Muscle of back (tissue), 11 donors: Measurements from ENCODE around the gene SERPINE1. TPM values are rescaled to one million over a fixed set of nuclear protein-coding genes. Genes with fewer than 3 reads are reported as not detected.
"Not testable (repeated sequence)": the region's sequence is repeated elsewhere in the genome, so short reads cannot be mapped to it uniquely, and the experiment has no call there.

Experiments
- DNase-seq, 3 donors: peaks; one replicate each; pipeline versions ENCODE4 v3.0.0 to v3.0.0-alpha.2; 2013
- polyA plus RNA-seq, 10 donors: library from polyadenylated mRNA; unstranded; fragments of 120-200 nt; gene quantifications; one replicate each; pipeline ENCODE4 v1.2.1, GENCODE V29; 2013; ENCODE audit not compliant: insufficient read length in 10 of 10

SERPINE1 gene
- polyA plus RNA-seq, 10 donors, result 1.9 to 5.2 (median 4.6) TPM

DNA sequence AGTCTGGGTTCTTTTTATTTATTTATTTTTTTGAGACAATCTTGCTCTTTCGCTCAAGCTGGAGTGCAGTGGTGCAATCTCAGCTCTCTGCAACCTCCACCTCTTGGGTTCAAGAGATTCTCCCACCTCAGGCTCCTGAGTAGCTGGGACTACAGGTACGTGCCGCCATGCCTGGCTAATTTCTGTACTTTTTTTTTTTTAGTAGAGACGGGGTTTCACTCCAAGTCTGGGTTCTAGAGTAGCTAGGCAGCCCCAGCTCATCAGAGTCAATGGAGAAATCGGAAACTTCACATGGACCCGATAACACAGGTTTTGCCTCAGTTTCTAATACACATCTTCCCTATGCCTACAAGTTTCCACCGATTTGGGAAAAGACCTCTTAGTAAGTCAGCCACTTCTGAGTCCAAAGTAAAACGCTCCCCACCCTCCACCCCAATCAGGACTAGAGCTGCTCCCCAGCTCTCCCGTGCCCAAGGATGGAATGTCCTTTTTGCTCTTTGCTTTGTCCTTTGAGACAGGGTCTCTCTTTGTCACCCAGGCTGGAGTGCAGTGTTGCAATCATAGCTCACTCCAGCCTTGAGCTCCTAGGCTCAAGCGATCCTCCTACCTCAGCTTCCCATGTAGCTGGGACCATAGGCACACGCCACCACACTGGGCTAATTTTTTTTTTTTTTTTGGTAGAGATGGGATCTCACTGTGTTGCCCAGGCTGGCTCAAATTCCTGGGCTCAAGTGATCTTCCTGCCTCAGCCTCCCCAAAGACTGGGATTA, 3.8 kb upstream of the SERPINE1 start:
- no peak for DNase-seq

DNA sequence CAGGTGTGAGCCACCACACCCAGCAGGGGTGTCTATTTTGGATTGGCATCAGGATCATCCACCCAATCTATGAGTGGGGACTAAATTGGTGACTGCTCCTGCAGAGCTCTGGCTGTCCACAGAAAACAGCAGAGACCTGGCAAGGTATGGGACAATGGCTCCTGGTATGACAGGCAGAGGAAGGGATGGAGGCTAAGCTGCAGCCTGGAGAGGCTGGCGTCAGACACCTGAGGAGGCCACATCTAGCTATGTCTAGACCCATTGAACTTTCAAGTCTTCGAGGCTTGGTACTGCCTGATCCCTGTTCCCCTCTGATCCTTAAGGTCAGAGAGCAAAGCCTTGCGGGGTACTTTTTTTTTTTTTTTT, 3.2 kb upstream of the SERPINE1 start:
- DNase-seq, result no peak

DNA sequence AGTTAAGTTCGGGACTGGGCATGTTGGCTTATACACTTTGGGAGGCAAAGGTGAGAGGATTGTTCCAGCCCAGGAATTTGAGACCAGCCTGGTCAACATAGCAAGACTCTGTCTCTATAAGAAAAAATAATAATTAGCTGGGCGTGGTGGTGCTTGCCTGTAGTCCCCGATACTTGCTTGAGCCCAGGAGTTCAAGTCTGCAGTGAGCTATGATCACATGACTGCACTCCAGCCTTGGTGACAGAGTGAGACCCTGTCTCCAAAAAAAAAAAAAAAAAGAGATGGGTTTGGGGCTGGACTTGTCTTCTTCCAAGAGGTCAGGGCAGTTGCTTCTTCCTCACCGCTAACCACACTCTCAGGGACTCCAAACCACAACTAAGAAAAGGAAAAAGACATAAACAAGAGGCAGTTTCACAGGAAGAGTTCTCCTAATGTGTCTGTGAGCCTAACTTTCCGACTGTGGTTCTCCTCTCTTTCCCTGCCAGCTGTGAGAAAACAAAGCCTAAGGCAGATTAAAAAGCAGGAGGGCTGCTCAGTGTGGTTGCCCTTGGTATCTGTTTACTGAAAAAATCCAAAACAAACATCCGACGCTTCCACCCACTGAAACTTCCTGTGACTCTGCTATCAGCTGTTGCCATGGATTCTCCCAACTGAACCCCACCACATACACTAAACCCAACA, 2.4 kb upstream of the SERPINE1 start:
- peak in 1 of 3 donors; percentile 59 for DNase-seq

DNA sequence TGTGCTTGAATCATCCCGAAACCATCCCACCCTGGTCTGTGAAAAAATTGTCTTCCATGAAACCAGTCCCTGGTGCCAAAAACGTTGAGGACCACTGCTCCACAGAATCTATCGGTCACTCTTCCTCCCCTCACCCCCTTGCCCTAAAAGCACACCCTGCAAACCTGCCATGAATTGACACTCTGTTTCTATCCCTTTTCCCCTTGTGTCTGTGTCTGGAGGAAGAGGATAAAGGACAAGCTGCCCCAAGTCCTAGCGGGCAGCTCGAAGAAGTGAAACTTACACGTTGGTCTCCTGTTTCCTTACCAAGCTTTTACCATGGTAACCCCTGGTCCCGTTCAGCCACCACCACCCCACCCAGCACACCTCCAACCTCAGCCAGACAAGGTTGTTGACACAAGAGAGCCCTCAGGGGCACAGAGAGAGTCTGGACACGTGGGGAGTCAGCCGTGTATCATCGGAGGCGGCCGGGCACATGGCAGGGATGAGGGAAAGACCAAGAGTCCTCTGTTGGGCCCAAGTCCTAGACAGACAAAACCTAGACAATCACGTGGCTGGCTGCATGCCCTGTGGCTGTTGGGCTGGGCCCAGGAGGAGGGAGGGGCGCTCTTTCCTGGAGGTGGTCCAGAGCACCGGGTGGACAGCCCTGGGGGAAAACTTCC, 784 bp upstream of the SERPINE1 start:
- DNase-seq, result peak in 2 of 3 donors; percentile 62 to 67

DNA sequence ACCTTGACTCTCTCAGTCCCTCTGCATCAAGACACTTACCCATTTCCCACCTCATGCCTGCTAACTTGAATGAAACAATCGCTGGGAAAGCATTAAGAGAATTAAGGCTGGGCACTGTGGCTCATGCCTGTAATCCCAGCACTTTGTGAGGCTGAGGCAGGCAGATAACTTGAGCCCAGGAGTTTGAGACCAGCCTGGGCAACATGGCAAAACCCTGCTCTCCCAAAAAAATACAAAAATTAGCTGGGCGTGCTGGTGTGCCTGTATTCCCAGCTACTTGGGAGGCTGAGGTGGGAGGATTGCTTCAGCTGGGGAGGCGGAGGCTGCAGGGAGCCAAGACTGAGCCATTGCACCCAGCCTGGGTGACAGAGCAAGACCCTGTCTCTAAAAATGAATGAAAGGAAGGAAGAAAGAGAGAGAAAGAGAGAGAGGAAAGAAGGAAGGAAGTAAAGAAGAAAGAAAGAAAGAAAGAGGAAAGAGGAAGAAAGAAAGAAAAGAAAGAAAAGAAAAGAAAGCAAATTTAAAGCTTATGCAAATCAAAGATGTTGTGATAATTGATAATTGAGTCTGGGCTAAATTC, 646 bp downstream of the SERPINE1 start:
- DNase-seq, result no peak

DNA sequence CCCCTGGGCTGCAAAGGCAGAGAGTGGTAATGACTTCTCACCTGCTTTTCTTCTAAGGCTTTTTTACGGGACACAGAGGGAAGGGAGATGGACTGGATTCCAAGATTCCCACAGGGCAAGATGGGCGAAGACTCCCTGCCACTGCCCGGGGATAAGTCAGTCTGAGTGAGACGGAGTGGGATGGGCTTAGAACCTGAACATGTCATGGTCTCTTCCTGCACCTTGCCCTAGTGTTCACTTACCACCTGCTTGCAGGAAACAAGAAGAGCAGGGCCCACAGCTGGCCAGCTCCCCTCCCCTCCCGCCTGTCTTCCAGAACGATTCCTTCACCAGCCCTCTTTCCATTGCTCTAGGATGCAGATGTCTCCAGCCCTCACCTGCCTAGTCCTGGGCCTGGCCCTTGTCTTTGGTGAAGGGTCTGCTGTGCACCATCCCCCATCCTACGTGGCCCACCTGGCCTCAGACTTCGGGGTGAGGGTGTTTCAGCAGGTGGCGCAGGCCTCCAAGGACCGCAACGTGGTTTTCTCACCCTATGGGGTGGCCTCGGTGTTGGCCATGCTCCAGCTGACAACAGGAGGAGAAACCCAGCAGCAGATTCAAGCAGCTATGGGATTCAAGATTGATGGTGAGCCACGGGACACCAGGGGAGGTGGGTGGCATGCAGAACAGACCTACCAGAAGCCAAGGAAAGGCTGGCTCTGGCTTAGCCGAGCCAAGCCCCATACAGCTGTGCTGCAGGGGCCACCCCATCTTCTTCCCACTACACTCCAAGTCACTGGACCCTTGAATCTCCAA, 1.3 kb downstream of the SERPINE1 start:
- DNase-seq, result no peak

DNA sequence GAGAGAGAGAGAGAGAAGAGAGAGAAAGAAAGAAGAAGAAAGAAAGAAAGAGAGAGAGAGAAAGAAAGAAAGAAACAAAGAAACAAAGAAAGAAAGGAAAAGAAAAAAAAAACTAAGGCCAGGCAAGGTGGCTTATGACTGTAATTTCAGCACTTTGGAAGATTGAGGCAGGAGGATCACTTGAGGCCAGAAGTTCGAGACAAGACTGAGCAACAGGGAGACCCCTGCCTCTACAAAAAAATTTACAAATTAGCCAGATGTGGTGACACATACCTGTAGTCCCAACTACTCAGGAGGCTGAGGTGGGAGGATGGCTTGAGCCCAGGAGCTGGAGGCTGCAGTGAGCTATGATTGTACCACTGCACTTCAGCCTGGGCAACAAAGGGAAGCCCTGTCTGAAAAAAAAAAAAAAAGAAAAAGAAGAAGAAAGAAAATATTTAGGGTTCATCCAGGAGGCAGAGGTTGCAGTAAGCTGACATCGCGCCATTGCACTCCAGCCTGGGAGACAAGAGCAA, 2.8 kb downstream of the SERPINE1 start:
- no peak for DNase-seq

DNA sequence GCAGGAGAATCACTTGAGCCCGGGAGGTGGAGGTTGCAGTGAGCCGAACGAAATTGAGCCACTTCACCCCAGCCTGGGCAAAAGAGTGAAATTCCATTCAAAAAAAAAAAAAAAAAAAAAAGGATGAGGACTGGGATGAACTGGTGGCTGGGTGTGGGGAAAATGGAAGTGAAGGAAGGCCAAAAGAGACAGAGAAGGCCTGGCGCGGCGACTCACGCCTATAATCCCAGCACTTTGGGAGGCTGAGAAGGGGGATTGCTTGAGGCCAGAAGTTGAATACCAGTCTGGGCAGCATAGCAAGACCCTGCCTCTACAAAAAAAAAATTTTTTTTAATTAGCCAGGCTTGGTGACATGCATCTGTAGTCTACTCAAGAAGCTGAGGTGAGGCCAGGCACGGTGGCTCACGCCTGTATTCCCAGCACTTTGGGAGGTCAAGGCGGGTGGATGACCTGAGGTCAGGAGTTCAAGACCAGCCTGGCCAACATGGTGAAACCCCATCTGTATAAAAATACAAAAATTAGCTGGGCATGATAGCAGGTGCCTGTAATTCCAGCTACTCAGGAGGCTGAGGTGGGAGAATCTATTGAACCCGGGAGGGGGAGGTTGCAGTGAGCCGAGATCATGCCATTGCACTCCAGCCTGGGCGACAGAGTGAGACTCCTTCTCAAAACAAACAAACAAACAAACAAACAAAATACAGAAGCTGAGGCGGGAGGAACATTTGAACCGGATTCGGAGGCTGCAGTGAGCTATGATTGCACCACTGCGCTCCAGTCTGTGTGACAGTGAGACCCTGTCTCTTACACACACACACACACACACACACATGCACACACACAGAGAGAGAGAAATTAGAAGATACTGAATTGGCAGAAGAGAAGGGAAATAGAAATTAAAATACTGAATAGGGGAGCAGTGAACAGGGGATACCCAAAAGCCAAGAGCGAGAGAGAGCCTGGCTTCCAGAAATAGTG, 6.0 kb downstream of the SERPINE1 start:
- DNase-seq, result not testable (repeated sequence)

DNA sequence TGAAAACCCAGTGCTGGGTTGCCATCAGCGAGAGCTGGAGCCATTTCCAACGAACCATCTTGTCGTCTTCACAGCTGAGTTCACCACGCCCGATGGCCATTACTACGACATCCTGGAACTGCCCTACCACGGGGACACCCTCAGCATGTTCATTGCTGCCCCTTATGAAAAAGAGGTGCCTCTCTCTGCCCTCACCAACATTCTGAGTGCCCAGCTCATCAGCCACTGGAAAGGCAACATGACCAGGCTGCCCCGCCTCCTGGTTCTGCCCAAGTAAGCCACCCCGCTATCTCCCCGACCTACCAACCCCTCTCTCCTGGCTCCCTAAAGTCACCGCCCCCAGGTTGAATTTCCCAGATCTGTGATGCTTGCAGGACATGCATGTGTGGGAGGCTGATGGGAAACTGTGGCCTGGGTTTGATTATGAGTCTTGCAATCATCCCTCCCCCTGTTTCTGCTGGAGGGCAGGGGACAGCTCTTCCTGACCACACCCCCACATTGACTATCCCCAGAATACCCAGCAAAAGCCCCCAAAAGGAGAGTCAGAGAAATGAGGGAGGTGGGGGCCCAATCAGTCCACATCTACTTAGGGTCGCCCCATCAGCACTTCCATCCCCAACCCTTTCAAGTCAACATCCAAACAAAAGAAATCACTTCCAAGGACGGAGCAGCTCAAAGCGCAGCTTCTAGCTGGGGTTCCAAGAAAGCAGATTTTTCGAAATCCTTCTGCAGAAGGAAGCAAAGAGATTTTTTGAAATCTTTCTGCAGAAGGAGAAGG, 6.9 kb downstream of the SERPINE1 start:
- no peak for DNase-seq

DNA sequence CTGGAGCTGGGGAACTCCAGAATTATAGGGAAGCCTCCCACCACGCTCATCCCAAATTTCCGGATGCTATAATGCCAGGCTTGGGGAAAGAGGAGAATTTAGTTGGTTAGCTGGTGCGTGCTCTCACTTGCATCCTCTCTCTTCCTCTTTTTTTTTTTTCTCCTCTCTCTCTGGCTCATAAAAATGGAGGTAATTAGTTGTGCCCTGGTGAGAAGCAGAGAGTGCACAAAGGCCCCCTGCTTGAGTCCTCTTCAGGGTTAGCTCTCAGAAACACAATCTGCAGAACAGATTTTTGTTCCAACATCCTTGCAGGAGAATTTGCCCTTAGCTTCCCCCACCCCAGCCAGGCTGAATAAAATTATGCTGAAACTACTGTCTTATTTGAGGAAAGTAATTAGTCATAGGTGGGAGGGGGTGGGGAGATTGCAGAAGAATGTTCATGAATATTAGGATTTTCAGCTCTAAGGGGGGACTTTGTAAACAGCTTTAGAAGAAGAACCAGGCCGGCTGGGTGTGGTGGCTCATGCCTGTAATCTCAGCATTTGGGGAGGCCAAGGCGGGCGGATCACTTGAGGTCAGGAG, 7.6 kb downstream of the SERPINE1 start:
- no peak for DNase-seq

DNA sequence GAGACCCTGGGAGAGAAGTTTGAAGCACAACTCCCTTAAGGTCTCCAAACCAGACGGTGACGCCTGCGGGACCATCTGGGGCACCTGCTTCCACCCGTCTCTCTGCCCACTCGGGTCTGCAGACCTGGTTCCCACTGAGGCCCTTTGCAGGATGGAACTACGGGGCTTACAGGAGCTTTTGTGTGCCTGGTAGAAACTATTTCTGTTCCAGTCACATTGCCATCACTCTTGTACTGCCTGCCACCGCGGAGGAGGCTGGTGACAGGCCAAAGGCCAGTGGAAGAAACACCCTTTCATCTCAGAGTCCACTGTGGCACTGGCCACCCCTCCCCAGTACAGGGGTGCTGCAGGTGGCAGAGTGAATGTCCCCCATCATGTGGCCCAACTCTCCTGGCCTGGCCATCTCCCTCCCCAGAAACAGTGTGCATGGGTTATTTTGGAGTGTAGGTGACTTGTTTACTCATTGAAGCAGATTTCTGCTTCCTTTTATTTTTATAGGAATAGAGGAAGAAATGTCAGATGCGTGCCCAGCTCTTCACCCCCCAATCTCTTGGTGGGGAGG, 10.8 kb downstream of the SERPINE1 start:
- DNase-seq, result no peak

DNA sequence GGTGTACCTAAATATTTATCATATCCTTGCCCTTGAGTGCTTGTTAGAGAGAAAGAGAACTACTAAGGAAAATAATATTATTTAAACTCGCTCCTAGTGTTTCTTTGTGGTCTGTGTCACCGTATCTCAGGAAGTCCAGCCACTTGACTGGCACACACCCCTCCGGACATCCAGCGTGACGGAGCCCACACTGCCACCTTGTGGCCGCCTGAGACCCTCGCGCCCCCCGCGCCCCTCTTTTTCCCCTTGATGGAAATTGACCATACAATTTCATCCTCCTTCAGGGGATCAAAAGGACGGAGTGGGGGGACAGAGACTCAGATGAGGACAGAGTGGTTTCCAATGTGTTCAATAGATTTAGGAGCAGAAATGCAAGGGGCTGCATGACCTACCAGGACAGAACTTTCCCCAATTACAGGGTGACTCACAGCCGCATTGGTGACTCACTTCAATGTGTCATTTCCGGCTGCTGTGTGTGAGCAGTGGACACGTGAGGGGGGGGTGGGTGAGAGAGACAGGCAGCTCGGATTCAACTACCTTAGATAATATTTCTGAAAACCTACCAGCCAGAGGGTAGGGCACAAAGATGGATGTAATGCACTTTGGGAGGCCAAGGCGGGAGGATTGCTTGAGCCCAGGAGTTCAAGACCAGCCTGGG, 11.4 kb downstream of the SERPINE1 start:
- DNase-seq, result peak in 2 of 3 donors; percentile 80 to 92

DNA sequence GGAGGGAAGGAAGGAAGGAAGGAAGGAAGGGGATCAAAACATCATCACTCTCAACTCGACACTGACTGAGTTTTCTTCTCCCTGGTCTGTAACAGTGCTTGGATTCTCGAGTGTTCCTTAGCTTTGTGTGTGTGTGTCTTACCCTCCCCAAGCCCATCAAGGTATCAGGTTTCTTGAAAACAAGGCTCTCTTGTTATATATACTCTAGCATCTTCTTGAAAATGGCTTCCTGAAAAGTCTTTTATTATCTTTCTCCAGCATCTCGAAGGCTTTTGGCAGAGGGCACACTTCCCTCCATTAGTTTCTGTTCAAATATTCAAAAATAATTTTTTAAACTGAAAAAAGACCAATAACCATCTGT, 13.4 kb downstream of the SERPINE1 start:
- DNase-seq, result no peak

DNA sequence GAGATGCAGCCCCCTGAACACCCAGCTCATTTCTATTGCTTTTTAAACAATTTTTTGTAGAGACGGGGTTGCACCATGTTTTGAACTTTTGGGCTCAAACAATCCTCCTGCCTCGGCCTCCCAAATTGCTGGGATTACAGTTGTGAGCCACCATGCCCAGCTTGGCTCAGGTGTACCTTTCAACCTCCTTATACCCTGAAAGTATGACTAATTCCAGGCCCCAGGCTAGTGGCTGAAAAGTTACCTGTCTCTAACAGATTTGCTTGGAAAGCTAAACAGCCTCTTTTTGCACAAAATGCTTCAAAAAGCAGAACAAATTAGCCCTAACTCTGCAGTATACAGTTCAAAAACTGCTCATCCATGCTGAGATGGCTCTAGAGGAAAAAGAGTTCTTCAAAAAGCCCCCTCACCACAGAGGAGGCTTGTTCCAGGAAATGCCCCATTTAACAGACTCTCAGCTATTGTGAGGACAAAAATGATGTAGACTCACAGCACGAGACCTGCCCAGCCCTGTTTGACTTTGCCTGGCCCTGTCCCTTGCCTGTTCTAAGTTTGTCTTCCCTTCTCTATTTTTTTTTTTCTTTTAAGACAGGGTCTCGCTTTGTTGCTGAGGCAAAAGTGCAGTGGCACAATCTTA, 14.0 kb downstream of the SERPINE1 start:
- no peak for DNase-seq

DNA sequence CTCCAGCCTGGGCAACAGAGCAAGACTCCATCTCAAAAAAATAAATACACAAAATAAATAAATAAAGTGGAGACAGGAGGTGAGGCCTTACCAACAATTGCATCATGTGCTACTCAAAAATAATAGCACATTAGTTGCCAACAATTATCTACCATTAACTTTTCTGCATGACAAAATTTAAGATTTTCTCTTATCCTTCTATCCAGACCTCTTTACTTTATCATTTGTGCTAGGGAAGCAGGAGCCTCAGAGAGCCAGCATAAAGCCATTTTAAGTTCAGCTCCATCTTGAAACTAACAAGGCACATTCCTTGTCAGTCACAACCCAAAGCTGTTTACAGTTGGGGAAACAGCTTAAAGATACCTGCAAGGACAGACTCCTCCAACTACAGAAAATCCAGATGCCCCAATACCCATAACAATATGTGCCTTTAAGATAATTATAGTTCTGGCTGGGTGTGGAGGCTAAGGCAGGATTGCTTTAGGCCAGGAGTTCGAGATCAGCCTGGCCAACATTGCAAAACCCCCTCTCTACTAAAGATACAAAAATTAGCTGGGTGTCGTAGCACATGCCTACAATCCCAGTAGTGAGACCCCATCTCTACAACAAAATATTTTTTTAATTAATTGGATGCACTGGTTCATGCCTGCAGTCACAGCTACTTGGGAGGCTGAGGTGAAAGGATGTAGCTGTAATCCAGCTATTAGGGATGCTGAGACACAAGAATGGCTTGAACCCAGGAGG, 25.2 kb downstream of the SERPINE1 start:
- DNase-seq, result no peak

DNA sequence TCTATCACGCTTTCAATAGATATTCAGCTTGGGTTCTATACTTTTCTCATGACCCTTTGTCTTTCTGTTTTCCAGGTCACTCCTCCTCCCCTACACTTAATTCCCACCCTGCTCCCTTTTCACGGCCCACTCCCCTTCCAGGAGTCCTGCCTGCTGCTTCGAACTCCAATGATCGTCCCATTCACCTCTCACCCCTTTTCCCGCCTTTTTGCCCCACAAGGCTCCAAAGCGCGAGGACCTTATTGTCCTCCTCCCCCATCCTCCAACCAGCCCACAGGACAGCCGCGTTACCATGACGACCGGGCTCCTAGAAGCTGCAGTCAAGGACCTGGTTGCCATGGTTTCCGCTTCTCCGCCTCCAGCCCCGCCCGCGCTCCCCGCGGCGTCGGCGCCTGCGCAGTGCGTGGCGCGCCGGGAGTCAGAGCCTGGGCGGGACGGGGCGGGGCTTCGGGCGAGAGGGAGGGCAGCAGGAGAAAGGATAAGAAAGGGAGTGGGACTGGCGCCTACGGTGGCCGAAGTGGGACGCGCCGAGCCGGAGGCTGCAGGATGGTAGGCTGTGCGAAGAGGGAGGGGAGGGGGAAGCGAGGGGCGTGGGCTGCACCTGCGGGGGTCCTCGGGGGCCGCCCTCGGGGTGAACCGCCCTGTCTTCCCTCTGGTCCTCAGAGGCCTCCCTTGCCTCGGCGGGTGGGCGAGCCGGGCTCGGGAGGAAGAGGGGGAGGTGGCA, 27.2 kb downstream of the SERPINE1 start, which contains the start of gene AP1S1:
Gene AP1S1 (plus strand): TSS at position 508 of the 724 bp plus-strand sequence. CDS start 39 bp downstream, at position 547.
- DNase-seq, result peak; percentile 94 to 97 (median 95)
